Activated CD4-positive, CD25-positive, alpha-beta regulatory T cell treated with anti-CD3 and anti-CD28 coated beads, Interleukin-2, amount 50 U/mL, for 24 hours (primary cell): ENCODE measurements around the gene CRISP2.

Experiments used
- ATAC-seq, 2 donors: fragments of 150-1000 bp; cut with Tn5 transposase; one replicate each; pipeline ENCODE4 v1.10.0; 2021; ENCODE audit warnings: mild to moderate bottlenecking in 1 of 2, moderate library complexity in 1 of 2

CRISP2 gene

DNA sequence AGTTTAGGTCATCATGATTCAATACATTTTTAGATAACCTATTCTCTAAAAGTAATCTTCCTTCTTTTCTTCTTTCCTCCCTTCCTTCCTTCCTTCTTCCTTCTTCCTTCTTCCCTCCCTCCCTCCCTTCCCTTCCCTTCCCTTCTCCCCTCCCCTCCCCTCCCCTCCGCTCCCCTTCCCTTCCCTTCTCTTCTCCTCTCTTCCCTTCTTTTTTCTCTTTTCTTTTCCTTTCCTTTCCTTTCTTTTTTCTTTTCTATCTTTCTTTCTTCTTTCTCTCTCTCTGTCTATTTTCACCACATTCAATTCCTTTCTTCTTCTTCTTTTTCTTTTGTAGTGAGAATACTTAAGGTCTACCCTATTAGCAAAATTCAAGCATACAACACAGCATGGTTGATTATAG lies 59.4 kb downstream of the CRISP2 start:
- no peak for ATAC-seq

DNA sequence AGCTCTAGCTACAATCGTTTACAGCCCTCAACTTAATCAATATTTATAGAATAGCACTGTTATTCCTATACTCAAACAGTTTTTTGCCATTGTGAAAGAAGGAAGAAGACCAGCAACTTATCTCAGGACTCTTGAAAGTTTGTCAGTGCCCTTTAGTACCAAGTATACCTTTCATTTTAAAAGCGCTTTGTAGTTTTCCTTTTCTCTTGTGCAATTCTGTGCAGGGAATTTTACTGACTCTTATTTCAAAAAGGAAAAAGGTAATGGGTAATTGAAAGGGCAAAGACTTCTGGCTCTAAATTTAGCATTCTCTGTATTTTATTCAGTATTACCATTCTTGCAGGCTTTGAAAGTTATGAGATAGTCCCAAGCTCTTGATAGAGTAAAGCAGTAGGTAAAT lies 59.9 kb downstream of the CRISP2 start:
- ATAC-seq: no peak

DNA sequence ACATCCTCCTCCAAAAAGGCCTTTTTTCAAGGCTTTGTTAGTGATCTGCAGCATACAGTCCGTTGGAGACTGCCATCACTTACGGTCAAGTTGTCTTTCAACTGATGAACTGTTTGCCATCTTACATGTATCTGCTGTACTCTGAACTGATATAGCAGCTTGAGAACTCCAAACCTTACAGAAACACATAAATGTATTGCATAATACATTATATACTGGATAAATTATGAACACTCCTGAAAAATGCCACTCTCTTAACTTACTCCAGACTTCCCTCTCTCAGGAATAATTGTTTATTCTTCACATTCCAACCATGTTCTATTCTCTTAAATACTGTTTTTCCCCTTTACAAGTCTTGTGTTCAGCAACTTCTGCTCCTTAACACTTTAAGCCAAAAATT lies 62.1 kb downstream of the CRISP2 start:
- ATAC-seq: no peak

DNA sequence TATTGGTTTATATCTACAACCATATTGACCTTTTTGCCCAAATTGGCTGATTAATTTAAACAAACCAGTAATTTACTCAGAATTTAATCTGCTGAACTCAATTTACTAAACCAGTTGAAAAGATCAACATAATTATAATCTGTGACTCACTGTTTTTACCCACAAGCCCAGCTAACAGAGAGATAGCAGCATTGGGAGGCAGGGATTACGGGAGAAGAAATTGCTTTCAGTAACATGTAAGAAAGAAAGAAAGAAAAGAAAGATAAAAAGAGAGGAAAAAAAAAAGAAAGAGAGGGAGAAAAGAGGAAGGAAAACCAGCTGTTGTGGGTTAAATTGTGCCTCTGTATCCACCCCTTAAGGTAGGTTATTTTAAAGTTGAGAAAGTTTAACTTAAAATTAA lies 63.4 kb downstream of the CRISP2 start:
- no peak for ATAC-seq

DNA sequence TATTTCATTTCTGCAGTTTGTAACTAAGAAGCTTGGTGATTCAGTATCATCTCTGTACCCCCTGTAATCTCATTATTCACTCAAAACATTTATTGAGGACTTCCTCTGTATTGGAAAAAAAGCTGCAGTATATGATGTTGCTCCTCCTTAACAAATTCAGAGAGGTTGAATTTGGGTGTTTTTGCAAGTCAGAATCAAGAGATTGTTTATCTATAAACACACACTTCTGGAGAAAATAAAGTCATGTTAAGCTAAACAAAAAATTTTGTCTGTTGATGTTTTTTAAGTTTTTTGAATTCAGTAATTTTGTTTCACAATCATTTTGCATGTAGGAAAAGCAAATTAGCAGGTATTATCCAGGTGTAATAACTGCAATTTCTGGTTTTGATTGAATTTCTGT lies 65.3 kb downstream of the CRISP2 start:
- ATAC-seq: no peak

DNA sequence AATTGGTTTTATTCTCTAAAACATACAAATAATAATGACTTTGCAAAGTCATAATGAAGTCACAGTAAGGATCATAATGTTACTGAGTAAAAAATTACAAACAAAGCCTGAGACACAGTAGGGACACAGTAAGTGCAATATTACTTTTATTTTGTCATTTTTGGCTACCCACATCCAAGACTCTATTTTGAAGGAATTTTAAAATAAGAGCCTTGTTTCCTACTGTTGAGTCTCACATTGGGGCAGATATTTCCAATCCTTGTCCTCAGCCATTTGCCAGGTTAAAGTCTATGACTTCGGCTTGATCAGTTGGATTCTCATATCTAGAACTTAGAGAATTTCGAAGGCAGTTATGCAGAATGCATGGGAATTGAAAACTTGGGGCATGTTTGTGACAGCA lies 65.9 kb downstream of the CRISP2 start:
- no peak for ATAC-seq

DNA sequence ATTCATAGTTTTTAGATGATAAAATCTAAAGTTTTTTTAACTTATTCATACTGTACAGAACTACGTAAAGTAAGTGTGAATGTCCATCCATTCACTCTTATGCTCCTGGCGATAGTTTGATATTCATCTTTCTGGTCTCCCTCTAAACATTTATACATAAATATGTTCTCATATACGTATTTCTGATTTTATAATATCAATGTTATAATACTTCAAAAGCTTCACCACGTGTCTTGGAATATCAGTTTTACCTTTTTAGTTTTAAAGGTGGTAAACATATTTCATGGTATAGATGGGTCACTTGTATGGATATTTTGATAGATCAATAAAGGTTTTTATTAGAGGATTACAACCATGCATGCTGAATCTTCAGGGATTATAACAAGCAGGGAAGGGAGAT lies 66.4 kb downstream of the CRISP2 start:
- no peak for ATAC-seq

DNA sequence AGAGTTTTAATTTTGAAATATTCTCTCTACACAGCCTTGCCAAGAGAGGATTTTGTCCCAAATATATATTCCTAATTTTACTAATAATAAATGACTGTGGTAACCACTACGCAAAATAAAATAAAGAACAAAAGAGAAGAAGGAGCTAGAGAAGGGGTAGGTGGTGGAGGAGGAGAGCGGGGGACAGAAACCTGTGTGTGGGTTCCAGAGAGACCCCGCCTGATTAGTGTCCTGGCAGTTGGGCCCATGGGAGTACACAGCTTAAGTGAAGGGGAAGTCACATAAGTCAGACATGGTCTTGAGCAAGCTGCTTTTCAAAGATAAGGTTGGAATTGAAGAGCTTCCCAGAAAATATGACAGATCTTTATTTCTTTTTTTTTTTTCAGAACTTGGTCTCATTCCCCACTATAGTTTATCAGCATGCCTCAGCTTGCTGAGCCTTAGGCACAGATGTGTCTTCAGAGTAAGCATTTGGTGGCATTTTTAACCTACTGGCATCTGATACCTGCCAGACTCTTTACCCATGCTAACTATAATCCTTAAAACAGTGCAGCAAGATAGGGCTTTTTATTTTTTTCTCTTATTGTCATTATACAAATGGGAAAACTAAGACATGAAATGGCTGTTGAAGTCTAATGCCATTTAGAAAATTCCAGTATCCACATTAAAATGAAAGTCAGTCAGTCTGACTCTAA lies 67.1 kb downstream of the CRISP2 start:
- ATAC-seq: no peak

DNA sequence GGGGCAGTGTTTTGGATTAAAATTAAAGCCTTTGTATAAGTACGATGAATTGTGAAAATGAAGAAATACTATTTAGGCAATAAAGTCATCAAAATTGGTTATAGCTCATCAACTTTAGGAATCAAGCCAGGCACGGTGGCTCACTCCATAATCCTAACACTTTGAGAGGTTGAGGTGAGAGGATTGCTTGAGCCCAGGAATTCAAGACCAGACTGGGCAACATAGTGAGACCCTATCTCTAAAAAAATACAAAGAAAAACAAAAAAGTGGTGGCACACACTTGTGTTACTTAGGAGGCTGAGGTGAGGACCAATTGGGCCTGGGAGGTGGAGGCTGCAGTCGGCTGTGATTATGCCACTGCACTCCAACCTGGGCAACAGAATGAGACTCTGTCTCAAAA lies 68.2 kb downstream of the CRISP2 start:
- ATAC-seq: no peak
